ENCODE measurements around the gene ANKK1. TPM values are rescaled to one million over a fixed set of nuclear protein-coding genes. Genes with fewer than 3 reads are reported as not detected.
A peak's percentile ranks its signal among the peaks of the same experiment; 100 is the strongest.

ANKK1 gene, protein sequence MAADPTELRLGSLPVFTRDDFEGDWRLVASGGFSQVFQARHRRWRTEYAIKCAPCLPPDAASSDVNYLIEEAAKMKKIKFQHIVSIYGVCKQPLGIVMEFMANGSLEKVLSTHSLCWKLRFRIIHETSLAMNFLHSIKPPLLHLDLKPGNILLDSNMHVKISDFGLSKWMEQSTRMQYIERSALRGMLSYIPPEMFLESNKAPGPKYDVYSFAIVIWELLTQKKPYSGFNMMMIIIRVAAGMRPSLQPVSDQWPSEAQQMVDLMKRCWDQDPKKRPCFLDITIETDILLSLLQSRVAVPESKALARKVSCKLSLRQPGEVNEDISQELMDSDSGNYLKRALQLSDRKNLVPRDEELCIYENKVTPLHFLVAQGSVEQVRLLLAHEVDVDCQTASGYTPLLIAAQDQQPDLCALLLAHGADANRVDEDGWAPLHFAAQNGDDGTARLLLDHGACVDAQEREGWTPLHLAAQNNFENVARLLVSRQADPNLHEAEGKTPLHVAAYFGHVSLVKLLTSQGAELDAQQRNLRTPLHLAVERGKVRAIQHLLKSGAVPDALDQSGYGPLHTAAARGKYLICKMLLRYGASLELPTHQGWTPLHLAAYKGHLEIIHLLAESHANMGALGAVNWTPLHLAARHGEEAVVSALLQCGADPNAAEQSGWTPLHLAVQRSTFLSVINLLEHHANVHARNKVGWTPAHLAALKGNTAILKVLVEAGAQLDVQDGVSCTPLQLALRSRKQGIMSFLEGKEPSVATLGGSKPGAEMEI
- polyA plus RNA-seq (2013, experiment 1 of 2; ENCODE audit: insufficient read length) = not detected
- polyA plus RNA-seq (2013, experiment 2 of 2; ENCODE audit: insufficient read length) = not detected

DNA sequence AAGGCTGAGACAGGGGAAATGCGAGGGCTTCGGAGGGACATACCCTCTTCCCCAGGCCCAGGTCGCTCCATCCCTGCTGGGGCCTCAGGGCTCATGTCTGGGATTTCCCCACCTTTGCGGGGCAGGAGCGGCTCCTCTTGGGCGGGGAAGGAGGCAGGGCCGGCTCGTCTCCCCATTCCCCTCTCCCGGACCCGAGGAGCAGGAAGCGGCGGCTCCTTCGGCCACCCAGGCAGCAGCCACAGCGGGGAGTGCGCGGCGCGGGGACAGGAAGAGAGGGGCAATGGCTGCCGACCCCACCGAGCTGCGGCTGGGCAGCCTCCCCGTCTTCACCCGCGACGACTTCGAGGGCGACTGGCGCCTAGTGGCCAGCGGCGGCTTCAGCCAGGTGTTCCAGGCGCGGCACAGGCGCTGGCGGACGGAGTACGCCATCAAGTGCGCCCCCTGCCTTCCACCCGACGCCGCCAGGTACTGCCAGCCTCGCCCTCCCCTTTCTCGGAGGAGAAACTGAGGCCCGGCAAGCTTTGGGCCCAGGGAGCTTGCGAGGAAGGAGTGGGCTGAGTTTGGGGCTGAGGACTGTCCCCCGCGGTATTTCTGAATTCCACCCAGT, at the start of gene ANKK1:
TSS of gene ANKK1 (plus strand) at position 175 of the 607 bp plus-strand sequence. CDS start at position 281, 106 bp downstream.
- no peak for DNase-seq

DNA sequence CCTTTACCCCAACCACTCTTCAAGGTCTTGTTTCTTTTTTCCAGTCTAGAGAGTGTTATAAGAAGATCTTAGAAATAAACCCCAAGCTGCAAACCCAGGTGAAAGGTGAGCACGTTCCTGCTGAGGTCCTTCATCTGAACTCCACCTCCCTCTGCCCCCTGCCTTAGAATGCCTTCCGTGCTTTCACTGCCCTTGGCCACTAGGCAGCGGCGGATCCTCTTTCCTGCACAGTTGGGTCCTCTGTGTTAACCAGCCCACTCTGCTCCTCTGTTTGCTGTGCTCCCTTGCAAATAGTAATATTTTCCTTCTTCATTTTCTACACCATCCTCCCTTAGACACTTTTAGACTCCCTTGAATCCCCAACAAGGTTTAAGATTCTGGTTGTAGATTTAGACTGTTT, 48.8 kb upstream of the ANKK1 start:
- no peak for DNase-seq

DNA sequence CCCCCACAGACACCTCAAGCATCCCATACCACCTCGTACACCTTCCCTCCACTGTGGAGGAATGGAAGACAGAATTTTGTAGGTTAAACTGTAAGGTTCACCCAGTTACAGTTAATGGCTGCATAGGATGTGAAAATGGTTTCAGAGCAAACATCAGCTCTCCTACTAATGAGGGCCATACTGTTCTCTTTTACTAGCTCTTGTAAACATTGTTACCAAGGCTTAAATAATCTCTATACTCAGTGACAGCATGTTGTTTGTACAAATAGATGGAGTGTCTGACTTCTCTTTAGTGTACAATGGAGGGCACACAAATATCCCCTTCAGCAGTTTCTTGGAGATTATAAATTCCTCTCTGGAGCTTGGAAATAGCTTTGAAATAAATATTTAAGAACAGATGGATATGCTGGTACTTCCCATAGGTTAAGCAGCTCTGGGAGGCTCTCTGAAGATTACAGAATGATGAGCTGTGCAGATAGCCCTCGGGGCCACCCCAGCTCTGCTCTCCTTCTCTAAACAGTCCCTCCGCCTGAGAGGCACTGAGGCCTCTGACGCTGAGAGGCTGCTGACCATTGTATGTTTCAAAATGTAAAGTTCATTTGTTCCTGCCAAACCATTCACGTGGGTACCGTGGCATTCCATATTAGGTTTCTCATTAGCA, 47.5 kb upstream of the ANKK1 start:
- DNase-seq = no peak

DNA sequence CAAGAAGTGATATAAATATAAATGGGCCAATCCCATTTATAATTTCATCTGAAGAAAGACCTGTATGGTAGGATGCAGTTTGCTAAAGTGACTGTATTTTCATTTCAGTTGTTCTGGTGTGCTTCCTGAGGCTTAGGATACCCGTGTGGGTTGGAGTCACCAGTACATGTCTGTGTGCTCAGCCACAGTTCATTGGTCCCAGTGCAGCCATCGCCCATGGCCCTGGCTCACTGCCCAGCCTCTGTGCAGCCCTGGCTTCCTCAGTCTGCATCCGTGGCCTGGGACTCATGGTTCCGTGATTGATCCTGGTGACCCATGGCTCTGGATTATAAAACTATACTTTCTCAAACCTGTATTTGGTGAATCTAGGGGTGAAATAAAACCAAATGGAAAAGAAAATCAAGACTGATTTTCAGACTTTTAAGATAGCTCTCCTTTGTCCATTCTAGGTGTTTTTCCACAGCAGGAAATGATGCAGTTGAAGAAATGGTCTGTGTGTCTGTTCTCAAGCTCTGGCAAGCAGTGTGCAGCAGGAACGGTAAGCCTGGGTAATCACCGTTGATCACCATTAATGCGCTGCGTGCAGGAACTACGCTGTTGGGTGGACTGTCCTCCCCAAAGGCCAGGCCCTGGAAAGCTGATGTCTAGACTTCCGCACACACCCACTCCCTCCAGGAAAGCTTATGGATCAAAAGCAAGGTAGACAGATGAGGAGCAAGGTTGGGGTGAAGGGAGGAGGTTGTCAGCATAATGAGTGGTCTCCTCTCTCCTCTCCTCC, 46.0 kb upstream of the ANKK1 start:
- DNase-seq = no peak

DNA sequence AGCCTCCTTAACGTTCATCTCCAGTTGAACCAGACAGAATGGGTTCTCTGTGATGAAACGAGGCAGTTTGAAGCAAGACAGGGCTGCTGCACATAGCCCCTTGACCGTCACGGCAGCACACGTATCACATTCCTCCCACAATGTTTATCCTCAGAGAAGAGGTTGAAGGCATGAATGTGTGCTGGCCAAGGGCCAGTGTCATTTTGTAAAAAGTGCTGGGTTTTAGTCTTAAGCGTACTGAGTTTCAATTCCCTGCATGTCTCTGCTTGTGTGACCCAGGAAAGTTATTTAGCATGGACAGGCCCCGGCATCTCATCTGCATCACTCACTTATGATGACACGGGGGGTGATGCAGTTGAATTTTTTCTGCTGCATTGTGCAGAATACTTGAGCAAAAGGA, 41.6 kb upstream of the ANKK1 start:
- DNase-seq = no peak

DNA sequence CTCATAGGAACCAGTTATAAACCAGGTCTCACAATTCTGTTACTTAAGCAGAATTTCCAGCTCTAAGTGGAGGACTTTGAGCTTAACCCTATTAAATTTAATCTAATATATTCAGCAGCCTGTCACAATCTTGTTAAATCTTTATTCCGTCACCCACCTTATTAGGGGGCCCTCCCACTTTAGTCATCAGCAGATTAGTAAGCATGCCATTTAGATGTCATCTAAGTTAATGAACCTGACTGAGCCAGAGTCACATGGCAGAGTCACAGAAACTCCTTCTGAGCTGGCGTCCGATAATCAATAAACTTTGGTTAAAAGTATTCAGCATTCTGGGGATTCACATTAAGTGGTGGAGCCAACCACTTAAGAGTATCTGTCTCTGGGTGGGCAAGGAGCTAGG, 38.1 kb upstream of the ANKK1 start:
- no peak for DNase-seq

DNA sequence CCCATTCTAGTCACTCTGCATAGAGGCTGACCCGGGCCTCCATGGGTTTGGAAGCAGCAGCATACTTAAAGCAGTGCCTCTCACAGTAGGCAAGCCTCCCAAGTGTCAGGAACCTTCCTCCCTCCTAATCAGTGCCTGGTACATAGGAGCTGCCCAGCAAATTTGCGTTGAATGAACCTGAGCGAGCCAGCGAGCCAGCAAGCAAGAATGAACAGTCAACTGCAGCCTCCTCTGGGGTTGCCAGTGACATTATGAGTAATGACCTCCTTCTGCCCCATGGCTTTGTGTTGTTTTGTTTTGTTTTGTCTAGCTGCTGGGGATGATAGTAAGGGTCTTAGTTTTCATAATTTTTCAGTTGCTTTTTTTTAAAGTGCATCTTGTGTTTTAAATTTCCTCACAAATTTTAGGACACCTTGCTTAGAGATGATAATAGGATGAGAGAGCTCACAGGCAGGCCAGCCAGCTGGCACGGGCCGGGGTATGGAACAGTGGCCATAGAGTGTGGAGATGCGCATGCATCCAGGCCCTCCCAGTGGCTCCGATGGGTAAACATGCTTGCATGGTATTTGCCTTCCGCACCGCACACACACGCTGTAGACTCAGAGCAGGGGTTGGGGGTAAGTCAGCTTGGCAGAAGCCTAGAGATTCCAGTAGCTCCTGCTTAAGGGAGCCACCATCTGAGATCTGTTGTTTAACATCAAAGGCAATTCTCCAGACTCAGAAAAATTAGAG, 37.1 kb upstream of the ANKK1 start:
- DNase-seq = no peak

DNA sequence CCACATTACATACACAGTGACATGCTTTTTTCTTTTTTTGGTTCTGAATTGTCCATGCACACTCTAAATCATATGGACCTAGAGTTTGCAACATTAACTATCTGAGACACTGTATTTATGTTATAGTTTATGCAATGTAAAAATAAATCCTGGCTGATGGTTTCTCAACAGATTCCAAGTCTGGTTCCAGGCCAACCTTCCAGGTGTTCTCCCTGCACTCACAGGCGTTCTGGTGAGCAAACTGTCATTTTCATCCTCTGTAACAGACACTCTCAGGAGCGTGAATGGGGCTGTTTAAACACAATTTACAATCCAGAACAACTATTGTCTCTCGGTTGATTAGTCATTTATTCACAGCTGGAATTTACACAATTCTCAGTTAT, 36.5 kb upstream of the ANKK1 start:
- DNase-seq = no peak

DNA sequence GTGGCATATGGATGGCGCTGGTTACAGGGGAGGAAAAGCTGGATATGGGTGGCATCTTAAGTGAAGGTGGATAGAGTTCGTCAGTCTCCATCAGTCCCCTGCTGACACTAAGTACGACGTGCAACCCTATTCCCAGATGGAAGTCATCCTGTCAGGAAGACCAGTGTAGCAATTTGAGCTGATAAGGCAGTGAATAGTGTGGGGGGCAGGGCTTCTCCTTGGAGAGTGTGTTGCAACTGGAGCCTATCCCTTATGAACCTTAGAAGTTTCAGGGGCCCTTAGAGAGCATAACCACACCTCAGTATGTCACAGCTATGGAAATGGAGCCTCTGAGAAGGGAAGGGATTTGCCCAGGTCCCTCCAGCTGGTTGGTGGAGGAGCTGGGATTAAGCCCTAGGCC, 36.1 kb upstream of the ANKK1 start:
- DNase-seq = no peak

DNA sequence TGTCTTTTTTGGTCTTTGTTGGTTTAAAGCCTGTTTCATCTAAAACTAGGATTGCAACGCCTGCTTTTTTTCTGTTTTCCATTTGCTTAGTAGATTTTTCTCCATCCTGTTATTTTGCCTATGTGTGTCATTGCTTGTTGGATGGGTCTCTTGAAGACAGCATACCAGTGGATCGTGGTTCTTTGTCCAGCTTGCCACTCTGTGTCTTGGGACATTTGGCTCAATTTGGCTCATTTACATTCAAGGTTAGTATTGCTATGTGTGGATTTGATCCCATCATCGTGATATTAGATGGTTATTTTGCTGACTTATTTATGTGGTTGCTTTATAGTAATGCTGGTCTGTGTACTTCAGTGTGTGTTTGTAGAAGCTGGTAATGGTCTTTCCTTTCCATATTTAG, 31.4 kb upstream of the ANKK1 start:
- DNase-seq = no peak

DNA sequence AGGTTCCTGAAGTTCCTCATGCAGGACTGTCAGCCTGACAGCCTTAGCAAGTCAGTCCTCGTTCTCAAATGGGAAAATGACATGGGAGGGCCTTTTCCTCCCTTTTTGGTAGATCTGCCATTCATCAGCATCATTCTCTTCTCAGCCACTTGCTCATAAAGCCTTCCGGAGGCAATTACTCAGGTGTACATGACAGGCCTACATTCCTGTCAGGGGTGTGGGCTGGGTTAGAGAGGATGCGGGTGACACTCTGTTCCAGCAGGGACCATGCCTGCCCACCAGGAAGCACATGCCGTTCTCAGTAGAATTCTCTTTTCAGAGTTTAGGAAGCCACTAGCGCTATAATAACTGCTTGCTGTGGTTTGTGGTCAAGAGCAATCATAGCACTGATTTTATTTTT, 24.2 kb upstream of the ANKK1 start:
- DNase-seq = no peak

DNA sequence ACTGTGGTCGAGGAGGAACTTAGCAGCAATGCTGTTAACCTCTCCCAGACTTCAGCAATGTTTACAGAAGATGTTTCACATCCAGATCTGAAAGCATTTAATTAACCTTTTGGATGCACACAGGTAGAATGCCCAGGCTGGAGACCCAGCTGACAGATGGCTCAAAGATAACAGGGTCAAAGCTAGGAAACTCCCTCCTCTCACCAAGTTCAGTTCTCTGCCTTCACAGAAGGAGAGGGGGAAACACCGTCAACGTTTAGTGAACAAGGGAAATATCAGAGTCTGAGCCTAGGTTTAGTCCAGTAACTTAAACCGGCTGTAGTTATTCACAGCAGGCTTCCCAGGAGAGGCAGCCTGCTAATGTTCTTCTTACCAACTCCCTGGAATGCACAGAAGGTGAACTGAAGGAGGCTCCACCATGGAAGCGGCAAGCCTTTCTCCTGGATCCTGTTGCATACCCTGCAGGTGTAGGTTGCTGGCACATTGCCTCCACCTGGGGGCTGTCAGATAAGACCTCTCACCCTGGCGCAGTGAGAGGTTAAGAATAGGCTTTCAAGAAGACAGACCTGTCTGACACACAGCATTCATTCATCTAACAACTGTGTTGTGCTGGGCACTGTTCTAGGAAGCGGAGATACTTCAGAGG, 23.5 kb upstream of the ANKK1 start:
- no peak for DNase-seq

DNA sequence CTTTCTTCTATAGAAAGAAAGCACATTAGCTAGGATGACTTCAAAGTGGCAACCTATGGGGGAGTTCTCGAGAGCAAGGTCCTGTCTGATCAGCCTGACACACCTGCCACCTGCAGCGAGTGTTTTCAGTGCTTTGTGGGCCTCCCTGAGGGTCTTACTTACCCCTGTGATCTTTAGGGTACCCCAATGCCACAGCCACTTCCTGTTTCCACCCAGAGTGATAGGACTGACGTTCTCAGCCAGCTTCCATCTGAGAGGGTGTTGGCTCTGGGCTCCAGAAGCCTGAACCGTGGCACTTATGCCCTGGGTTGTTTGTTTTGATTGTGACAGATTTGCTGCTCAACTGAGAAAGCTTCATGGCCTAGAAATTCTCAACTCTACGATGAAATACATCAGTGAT, 21.7 kb upstream of the ANKK1 start:
- no peak for DNase-seq

DNA sequence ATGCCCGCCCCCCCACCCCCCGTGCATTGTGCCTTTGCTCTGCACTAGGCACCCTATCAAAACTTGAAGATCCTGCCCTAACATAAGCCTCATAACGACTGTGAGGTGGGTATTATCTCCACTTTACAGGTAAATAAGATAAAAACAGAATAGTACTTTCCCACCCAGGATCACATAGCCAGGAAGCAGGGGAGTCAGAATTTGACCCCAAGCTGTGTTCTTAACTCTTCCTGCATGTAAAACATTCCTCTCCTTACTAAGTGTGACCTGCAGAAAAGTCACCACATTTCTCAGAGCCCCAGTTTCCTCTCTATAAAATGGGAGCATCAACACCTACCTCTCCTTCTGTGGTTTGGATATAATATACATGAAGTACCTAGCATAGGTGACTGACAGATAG, 18.2 kb upstream of the ANKK1 start:
- no peak for DNase-seq

DNA sequence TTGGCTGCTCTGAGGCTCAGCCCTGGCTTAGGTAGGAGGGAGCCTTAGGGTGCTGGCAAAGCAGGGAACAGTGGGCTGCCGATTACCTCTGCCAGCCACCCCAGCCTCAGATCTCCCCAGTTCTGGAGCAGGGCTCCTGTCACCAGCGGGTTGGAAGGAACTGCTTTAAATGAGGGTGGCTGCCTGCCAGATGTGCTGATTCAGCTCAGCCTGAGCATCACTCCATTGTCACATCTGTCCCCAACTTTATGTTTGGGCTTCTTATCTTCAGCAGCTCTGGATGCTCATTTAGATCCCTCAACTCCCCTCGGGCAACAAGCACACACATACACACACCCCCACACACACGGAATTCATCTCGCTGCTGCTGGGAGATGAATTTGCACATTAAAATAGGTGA, 16.9 kb upstream of the ANKK1 start:
- no peak for DNase-seq

DNA sequence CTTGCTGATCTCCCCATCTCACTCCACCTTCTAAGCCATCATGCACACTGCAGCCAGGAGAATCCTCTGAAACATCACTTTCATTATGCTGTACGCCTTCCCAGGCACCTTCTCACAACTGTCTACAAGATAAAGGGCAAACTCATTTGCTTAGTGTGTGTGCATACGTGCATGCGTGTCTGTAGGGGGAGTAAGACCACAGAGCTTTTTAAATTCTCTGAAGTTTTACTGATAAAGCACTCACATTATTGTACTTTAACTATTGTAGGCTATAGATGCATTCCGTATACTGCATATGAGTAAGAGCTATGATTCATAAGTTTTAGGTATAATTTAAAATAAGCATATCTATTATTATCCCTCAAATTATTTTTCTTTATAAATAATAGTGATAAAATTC, 15.3 kb upstream of the ANKK1 start:
- DNase-seq = no peak

DNA sequence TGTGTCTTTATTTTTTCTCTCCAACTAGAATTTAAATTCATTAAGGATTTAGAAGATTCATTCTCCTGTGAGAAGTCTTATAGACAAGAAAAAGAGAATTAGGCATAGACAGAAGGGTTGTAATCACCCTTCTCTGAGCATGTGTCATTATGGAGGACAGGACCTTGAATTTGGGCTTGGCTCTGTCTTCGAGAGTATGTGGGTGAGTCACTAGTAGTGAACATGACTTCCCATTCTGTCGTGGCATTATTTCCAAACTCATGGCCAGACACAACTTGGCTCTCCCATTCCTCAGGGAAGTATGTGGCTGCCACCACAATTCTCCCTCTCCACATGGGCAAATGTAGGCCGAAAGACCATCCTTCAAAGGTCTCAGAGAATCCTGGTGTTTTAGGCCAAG, 14.3 kb upstream of the ANKK1 start:
- DNase-seq = peak; percentile 39

DNA sequence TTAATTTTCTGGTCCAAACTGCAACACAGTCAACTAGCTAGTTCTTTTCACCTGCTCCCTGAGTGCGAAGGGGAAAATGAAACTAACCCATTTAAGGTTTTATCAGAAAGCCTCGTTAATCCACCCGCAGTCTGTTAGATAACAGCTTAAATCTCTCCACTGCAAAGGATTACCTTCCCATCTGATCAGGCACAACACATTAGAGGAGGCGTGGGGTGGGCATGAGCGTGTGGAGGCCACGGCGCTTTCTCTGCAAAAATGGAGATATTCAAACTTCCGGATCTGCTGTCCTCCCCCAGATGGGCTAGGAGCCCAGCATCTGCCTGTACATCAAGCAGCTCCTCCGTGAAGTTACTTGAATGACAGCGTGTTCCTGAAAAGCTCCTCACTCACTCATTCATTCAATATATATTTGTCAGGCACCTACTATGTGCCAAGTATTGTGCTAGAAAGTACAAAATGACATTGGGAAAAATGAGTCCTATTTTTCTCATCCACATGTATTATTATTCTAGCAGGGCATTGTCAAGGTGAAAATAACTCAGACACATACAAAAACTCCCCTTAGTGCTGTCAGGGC, 13.5 kb upstream of the ANKK1 start:
- DNase-seq = no peak

DNA sequence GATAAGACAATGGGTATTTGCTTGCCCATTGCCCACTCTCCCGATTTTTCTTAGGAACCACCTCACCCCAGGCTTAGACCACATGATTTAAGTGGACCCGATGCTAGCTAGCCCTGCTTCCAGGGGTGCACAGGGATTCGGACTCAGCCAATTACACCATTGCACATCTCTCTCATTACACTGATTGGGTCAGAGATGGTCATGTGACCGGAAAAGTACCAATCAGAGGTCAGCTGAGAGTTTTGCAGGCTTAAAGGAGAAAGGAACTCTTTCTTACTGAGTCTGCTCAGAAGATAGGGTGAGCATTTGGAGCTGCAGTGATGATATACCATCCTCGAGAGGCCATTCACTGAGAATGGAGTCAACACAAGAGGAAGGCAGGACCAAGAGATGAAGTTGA, 12.2 kb upstream of the ANKK1 start:
- no peak for DNase-seq

DNA sequence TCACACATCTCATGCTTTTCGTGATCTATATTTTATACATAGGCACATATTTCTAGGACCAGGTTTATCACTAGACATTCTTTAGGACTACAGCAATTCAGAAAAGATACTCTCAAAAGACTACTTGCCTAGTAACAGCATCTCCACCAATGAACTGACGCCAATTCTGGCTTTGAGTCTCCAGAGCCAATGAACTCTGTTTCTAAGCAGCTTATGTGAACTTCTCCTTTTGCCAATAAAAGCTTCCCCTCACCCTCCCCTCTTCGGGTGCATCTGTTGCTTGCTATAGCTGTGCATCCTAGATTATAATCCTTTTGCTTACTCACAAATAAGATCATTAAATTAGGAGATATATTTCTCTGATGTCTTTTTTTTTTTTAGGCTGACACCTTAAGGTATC, 11.4 kb upstream of the ANKK1 start:
- DNase-seq = no peak
